Prostate gland (tissue), 2 donors: ENCODE measurements around the gene LRRC59.

Experiments
- POLR2A ChIP-seq: fragments of 450-650 bp; IDR thresholded peaks from one replicate; pipeline ENCODE4 v1.6.1; 2016; ENCODE audit warnings: antibody characterized with exemption, mild to moderate bottlenecking
- TF ChIP-seq, protein P1 (sequence below), 4 experiments: fragments of 200-600 bp in 2 of 4; fragments of 450-650 bp in 2 of 4; sonication (generic) in 2 of 4; IDR thresholded peaks; 1 replicate in 3 of 4; 2 replicates in 1 of 4; pipeline ENCODE4 v1.5.1; 2016 to 2019; ENCODE audit warnings: antibody characterized with exemption in 4 of 4, mild to moderate bottlenecking in 2 of 4, moderate library complexity in 2 of 4

DNA sequence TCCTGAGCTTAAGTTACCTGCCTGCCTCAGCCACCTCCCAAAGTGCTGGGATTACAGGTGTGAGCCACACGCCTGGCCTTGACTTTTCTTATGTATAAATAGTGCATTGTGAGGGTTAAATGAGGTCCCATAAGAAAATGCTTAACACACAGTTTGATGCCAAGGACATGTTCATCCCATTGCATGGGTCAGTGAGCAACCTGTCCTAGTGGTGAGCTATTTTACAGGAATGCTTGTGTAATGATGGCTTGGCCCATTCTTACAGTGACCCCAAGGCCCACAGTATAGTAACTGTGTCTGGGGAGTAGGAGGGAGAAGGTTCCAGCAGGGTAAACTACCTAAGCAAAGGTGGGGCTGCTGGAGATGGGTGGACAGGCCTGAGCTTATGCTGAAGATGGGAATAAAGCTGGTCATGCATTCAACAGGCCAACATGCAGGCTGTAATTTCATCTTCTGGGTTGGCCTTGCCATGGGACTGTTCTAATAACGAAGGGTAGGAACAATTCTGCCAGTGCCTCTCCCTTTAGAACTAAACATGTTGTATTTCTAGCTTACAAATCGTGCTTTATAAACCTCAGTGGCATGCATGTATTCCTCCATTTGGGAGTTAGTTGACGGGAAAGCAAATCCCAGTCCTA, 34.9 kb upstream of the LRRC59 start:
- TF ChIP-seq, protein P1, sequence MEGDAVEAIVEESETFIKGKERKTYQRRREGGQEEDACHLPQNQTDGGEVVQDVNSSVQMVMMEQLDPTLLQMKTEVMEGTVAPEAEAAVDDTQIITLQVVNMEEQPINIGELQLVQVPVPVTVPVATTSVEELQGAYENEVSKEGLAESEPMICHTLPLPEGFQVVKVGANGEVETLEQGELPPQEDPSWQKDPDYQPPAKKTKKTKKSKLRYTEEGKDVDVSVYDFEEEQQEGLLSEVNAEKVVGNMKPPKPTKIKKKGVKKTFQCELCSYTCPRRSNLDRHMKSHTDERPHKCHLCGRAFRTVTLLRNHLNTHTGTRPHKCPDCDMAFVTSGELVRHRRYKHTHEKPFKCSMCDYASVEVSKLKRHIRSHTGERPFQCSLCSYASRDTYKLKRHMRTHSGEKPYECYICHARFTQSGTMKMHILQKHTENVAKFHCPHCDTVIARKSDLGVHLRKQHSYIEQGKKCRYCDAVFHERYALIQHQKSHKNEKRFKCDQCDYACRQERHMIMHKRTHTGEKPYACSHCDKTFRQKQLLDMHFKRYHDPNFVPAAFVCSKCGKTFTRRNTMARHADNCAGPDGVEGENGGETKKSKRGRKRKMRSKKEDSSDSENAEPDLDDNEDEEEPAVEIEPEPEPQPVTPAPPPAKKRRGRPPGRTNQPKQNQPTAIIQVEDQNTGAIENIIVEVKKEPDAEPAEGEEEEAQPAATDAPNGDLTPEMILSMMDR (IDR thresholded peaks at IDR 0.05), result no peak
- no peak for TF ChIP-seq POLR2A
